Measurements from ENCODE around the gene KCNC3. TPM values are rescaled to one million over a fixed set of nuclear protein-coding genes. Genes with fewer than 3 reads are reported as not detected.

Gene KCNC3
- polyA plus RNA-seq, 2 of the 4 experiments (the other 2 are of a cell fraction): 0.17 to 1.4 TPM

DNA sequence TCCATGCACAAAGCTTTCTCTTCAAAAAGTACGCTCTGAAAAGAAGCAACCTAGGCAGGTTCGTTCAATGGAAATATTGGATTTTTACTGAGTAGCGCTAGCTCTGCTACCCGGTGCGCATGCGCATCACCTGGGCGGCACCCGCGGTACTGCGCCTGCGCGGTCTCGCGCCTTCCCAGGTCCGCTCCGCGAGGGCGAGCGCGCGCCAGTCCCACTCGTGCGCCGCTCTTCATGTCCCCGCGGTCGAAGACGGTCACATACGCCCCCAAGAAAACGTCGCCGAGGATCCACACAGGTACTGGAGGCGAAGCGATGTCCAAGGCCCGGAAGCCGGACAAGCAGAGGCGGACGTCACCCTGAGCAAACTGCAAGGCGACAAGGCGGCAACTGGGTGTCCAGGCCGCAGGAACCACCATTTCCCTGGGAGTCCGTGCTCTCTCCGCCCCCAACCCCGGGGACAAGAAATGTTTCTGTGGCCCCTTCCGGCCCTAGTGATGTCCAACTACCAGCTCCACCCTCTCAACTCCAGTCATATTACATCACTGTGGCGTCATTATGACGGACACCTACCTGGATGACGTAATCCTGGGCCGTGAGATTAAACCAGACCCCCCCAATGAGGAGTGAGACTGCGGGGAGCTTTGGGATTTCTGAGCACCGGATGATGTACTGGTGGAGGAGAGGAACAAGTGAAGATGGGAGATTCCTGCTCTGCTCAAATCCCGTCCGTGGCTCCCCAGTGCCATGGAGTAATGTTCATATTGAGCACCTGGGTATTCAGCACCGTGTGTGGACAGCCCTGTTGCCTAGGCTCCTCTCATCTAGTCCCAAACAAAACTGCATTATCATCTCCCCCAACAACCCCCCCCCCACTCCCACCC lies 4.8 kb upstream of the KCNC3 start:
- Histone ChIP-seq H3K4me2 (peak overlapping the region; percentile 81), H3K27ac (peak overlapping the region; percentile 75 to 88), H3K4me1 (peaks cover 29% of the 10 kb centered on the region), H3K9me3 (0 out of 3 replicates have a peak, but pooled peaks cover 3% of the 10 kb centered on the region), H3K4me3 (peak overlapping the region; percentile 45)
- DNase-seq (ENCODE audit: low read depth in 1 of 2, low spot score in 1 of 2) (peak; percentile 90 to 99), ATAC-seq (peak in 1 of 2 experiments; percentile 9; a peak in 3 of 6 replicates), FAIRE-seq (no peak)
- ChIA-PET CTCF (interaction anchor here (0.9 to 2.6 kb wide), 8 partner anchors 10 to 223 kb away, joined by 3 to 12 read pairs (median 6); no protein-coding TSS in a partner anchor), POLR2A (interaction anchor here (0.6 to 1.4 kb wide), 9 partner anchors 9 to 177 kb away, joined by 3 to 8 read pairs (median 3); partner anchors contain the start of genes JOSD2, MYH14 and POLD1)
- WGBS (ENCODE audit: missing lambda C conversion rate): 15% methylated on average over 33 of the region's 54 CpGs
- TF ChIP-seq, protein P1, sequence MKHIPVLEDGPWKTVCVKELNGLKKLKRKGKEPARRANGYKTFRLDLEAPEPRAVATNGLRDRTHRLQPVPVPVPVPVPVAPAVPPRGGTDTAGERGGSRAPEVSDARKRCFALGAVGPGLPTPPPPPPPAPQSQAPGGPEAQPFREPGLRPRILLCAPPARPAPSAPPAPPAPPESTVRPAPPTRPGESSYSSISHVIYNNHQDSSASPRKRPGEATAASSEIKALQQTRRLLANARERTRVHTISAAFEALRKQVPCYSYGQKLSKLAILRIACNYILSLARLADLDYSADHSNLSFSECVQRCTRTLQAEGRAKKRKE (CRISPR knock-in tag; IDR thresholded peaks at IDR 0.05; ENCODE audit: low read depth): peak; percentile 94
- TF ChIP-seq ZFP36 (IDR thresholded peaks at IDR 0.05; ENCODE audit: borderline replicate concordance, partially characterized antibody): peak; percentile 52
- peak; percentile 83; the same call in 1 of the 2 replicates for TF ChIP-seq TFCP2L1 (CRISPR knock-in tag; IDR thresholded peaks at IDR 0.05)
- peak; percentile 95 for TF ChIP-seq HOXB5 (CRISPR knock-in tag; IDR thresholded peaks at IDR 0.05)
- TF ChIP-seq NPAS2 (CRISPR knock-in tag; IDR thresholded peaks at IDR 0.05; ENCODE audit: borderline replicate concordance): no peak; the same call in 1 of the 2 replicates
- no peak for TF ChIP-seq NFE2L2 (conservative IDR thresholded peaks at IDR 0.05; ENCODE audit: low read length)
- TF ChIP-seq FOXS1 (CRISPR knock-in tag; IDR thresholded peaks at IDR 0.05): peak; percentile 70; the same call in 1 of the 2 replicates
- TF ChIP-seq, protein P2, sequence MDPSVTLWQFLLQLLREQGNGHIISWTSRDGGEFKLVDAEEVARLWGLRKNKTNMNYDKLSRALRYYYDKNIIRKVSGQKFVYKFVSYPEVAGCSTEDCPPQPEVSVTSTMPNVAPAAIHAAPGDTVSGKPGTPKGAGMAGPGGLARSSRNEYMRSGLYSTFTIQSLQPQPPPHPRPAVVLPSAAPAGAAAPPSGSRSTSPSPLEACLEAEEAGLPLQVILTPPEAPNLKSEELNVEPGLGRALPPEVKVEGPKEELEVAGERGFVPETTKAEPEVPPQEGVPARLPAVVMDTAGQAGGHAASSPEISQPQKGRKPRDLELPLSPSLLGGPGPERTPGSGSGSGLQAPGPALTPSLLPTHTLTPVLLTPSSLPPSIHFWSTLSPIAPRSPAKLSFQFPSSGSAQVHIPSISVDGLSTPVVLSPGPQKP (IDR thresholded peaks at IDR 0.05; ENCODE audit: low read depth, low read length): no peak
- TF ChIP-seq NR3C1 (IDR thresholded peaks at IDR 0.05): no peak
- TF ChIP-seq BHLHE40 (IDR thresholded peaks at IDR 0.05; ENCODE audit: low read depth, low read length): no peak
- TF ChIP-seq FOSL2 (IDR thresholded peaks at IDR 0.05): no peak
- TF ChIP-seq FOSL2 (CRISPR knock-in tag; IDR thresholded peaks at IDR 0.05): peak; percentile 45; the same call in 1 of the 2 replicates
- peak in 1 of 2 experiments; percentile 69; a peak in 2 of 4 replicates for TF ChIP-seq CEBPB (IDR thresholded peaks at IDR 0.05)
- TF ChIP-seq HOXA7 (CRISPR knock-in tag; IDR thresholded peaks at IDR 0.05): no peak
- TF ChIP-seq, protein P3, sequence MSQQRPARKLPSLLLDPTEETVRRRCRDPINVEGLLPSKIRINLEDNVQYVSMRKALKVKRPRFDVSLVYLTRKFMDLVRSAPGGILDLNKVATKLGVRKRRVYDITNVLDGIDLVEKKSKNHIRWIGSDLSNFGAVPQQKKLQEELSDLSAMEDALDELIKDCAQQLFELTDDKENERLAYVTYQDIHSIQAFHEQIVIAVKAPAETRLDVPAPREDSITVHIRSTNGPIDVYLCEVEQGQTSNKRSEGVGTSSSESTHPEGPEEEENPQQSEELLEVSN (IDR thresholded peaks at IDR 0.05; ENCODE audit: borderline replicate concordance, low read depth): peak; percentile 100
- peak; percentile 85; the same call in 1 of the 2 replicates for TF ChIP-seq EHF (CRISPR knock-in tag; IDR thresholded peaks at IDR 0.05)
- TF ChIP-seq TP53 (CRISPR knock-in tag; IDR thresholded peaks at IDR 0.05): peak; percentile 89; the same call in 1 of the 2 replicates
- no peak for TF ChIP-seq CBX2 (IDR thresholded peaks at IDR 0.05; ENCODE audit: borderline replicate concordance, low read depth)
- no peak; the same call in 1 of the 2 replicates for TF ChIP-seq HDAC2 (IDR thresholded peaks at IDR 0.05)
- TF ChIP-seq JUN (IDR thresholded peaks at IDR 0.05): peak; percentile 49 to 89; a peak in 2 of 5 replicates
- no peak for TF ChIP-seq RCOR1 (IDR thresholded peaks at IDR 0.05; ENCODE audit: low read depth, low read length)
- no peak for TF ChIP-seq ZC3H11A (IDR thresholded peaks at IDR 0.05)
- TF ChIP-seq CHD2 (IDR thresholded peaks at IDR 0.05; ENCODE audit: low read length, partially characterized antibody): no peak
- TF ChIP-seq, protein P4, sequence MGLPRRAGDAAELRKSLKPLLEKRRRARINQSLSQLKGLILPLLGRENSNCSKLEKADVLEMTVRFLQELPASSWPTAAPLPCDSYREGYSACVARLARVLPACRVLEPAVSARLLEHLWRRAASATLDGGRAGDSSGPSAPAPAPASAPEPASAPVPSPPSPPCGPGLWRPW (IDR thresholded peaks at IDR 0.05): no peak
- TF ChIP-seq KDM5A (IDR thresholded peaks at IDR 0.05): no peak
- TF ChIP-seq CHD4 (IDR thresholded peaks at IDR 0.05; ENCODE audit: borderline replicate concordance): no peak
- TF ChIP-seq RAD21 (conservative IDR thresholded peaks at IDR 0.05 in 1 of 2, IDR thresholded peaks at IDR 0.05 in 1 of 2): no peak
- no peak for TF ChIP-seq ESRRA (IDR thresholded peaks at IDR 0.05; ENCODE audit: borderline replicate concordance, low read length)
- no peak for TF ChIP-seq MAZ (IDR thresholded peaks at IDR 0.05; ENCODE audit: borderline replicate concordance, low read depth, low read length)
- TF ChIP-seq JUNB (IDR thresholded peaks at IDR 0.05): no peak
- peak; percentile 53; the same call in 1 of the 2 replicates for TF ChIP-seq GATA3 (IDR thresholded peaks at IDR 0.05; ENCODE audit: borderline replicate concordance)
- peak; percentile 97; the same call in 1 of the 2 replicates for TF ChIP-seq RNF2 (IDR thresholded peaks at IDR 0.05; ENCODE audit: borderline replicate concordance, low read depth)
- 0 out of 2 replicates have a peak, but pooled peaks have one; percentile 31 for TF ChIP-seq RFX5 (IDR thresholded peaks at IDR 0.05)
- TF ChIP-seq, protein P5, sequence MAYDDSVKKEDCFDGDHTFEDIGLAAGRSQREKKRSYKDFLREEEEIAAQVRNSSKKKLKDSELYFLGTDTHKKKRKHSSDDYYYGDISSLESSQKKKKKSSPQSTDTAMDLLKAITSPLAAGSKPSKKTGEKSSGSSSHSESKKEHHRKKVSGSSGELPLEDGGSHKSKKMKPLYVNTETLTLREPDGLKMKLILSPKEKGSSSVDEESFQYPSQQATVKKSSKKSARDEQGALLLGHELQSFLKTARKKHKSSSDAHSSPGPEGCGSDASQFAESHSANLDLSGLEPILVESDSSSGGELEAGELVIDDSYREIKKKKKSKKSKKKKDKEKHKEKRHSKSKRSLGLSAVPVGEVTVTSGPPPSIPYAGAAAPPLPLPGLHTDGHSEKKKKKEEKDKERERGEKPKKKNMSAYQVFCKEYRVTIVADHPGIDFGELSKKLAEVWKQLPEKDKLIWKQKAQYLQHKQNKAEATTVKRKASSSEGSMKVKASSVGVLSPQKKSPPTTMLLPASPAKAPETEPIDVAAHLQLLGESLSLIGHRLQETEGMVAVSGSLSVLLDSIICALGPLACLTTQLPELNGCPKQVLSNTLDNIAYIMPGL (CRISPR knock-in tag; IDR thresholded peaks at IDR 0.05; ENCODE audit: borderline replicate concordance): no peak
- TF ChIP-seq EP300 (IDR thresholded peaks at IDR 0.05): no peak
- TF ChIP-seq CBX8 (IDR thresholded peaks at IDR 0.05): no peak
- TF ChIP-seq RARB (CRISPR knock-in tag; IDR thresholded peaks at IDR 0.05): no peak

Data from A549 (cell line).